HG03095 (cell line): Measurements from ENCODE around the gene LRRN2.
"Not testable (repeated sequence)": the region's sequence is repeated elsewhere in the genome, so short reads cannot be mapped to it uniquely, and the experiment has no call there.

Experiments
- ATAC-seq: cut with Tn5 transposase; IDR thresholded peaks from one replicate; pipeline ENCODE4 v1.9.1; 2021; ENCODE audit warnings: moderate library complexity; ENCODE audit not compliant: unreplicated experiment

The LRRN2 gene

DNA sequence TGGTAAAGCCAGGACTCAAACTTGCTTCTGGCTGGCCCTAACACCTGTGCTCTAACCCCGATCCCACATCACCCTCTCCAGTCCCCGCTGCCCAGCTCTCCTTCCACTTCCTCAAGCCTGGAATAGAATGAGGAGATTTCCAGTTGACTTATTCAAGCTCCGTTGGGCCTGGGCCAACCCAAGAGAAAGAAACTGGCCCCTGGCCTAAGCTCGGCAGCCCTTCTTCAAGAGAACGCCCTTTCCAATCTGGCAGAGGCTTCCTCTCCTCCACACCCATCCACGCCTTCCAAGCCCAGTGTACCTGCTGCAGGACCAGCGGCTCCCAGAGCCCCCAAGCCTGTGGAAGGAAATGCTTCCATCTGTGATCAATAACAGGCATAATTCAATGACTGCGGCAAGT lies 51.9 kb downstream of the LRRN2 start:
- no peak for ATAC-seq

DNA sequence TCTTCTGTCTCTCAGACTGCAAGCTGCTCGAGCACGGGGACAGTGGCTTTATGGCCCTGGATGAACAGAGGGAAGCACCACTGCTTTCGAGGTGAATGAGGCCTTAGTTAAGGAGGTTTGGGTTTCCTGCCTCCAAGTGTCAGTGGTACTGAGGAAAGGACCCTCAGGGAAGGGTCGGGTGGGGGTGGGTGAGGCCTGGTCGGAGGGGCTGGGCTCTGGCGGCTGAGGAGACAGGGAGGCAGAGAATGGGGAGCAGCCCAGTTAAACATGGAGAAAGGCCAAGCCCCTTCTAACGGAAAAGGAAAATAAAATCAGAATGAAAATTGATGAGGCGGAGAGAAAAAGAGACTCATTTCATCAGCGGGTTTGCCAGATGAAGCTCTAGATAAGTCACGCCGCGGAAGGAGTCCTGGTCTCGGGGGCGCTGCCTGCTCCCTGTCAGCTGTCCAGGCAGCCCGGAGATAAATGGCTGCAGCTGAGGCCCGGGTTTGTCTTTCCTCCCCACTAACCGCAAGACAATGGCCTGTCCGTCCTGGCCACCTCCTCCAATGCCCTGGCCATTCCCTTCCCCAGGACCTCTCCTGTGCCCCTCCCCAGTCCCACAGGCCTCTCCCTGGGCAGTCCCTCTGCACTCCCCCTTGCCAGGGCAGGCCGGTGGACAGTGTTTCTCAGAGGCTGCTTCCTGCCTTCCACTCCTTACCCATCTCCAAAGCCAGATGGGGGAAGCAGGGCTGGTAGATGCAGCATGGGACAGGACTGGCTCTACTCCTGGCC lies 55.2 kb downstream of the LRRN2 start:
- ATAC-seq, result no peak

DNA sequence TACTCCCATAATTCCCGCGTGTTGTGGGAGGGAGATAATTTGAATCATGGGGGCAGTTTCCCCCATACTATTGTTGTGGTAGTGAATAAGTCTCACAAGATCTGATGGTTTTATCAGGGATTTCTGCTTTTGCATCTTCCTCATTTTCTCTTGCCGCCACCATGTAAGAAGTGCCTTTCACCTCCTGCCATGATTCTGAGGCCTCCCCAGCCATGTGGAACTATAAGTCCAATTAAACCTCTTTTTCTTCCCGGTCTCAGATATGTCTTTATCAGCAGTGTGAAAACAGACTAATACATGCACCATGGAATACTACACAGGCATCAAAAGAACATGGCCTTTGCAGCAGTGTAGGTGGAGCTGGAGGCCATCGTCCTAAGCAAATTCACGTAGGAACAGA lies 56.1 kb downstream of the LRRN2 start:
- ATAC-seq, result not testable (repeated sequence)

DNA sequence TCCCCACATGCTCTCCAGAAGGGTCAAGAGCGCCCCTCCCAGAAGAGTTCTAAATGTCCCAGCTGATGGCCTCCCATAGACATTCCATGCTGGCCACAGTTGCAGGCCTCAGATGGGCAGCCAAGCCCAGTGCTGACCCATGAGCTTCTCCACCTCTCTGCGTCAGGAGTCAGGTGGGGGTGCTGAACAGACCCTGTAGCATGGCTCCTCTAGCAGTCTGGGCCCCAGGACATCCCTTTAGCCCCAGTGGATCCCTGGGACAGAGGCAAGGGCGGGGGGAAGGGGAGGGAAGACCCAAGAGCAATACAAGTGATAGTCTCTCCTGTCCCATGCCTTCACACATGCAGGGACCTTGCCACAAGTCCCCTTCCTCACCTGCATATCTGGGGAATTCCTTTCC lies 56.7 kb downstream of the LRRN2 start:
- no peak for ATAC-seq

DNA sequence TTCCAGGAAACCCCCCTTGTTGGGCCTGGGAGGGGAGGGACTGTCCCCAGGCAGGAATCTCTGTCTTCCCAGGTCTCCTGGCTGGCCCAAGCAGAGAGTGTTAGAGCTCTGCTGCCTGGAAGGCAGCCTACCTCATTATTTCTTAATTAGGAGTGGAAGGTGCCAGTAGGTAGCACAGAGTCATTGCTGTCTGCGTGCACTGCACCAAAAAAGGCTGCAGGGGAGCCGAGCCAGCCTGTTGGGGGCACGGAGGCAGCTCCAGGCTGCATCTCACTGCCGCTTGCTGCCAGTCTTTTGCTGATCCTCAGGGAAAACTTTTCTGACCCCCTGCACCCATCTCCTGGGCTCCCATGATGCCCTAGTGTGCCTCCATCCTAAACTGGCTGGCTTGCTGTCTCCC lies 58.1 kb downstream of the LRRN2 start:
- no peak for ATAC-seq

DNA sequence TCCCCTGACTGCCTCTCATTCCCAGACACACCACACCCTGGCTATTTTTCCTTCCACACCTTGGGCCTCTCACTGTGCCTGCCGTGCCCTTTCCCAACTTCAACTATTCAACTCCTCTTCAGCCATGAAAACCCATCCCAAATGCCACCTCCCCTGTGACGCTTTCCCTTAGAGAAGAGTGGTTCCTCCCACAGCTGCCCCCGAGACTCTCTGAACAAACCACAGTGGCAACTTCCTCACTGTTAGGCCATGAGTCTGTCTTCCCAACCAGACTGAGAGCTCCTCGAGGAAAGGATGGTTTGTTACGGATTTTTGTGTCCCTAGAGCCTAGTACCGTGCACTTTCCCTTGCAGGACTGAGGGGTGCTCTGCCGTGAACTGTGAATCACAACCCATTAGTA lies 59.2 kb downstream of the LRRN2 start:
- ATAC-seq, result no peak

DNA sequence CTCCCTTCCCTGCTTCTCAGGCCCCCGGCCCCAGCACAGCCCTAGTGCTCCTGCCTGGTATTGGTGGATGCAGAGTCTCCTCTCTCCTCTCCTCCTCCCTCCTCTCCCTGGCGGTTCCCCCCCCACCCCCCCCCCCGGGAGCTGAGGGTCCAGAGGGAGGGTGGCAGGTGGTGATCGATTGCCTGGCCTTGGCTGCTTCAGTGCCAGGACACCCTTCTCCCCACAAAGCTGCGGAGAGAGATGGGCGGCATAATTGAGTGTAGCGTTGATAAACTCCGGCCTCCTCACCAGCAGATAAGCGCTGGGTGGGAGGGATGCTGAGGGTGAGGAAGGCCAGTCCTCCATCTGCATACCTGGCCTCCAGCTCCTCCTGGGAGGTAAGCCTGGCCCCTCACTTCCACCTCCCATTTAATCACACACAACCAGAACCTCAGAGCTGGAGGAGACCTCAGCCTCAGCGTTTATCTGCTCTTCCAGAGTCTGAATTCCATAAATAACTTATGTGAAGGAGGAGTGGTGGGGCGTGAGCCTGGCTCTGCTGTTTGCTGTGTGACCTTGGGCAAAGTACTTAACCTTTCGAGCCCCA lies 60.8 kb downstream of the LRRN2 start:
- no peak for ATAC-seq

DNA sequence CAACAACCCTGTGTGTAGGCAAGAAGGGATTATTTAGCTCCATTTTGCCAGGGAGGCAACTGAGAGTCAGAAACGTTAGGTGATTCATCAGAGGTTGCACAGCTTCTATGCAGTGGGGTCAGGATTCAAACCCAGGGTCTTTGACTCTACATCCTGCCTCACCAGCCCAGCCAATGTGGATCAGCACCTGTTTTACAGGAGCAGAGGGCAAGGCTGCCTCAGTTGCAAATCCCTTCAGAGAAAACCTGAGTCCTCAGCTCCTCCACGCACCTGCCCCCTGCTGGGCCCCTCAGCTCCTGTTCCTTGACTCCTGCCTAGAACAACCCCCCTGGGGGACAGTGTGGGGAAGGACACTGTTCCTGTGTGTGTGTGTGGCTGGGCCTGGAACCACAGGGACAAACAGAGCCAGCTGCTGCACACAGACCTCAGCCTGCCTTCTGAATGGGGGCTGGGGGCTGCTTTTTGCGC lies 61.6 kb downstream of the LRRN2 start:
- ATAC-seq, result no peak

DNA sequence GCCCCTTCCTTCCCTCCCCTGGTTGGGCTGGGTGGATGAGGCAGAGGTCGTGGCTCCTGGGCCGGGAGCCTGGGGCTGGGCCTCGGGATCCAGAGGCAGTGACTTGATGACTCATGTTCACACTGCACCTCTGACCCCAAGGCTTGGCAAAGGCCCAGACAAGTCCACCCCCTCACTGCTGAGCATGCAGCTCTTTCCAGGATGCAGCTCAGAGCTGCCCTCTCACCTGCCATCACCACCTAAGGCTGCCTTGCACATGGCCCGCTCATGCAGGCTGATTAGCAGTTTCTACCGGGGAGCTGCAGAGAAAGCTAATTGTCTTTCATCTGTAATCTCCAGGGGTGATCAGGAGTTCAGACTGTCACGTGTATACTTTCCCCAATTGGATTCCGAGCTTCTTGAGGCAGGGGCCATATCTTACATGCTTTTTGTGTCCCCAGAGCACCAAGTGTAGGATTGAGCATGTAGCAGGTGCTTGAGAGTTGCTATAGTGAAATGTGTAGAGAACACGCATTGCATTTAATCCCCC lies 62.1 kb downstream of the LRRN2 start:
- no peak for ATAC-seq

DNA sequence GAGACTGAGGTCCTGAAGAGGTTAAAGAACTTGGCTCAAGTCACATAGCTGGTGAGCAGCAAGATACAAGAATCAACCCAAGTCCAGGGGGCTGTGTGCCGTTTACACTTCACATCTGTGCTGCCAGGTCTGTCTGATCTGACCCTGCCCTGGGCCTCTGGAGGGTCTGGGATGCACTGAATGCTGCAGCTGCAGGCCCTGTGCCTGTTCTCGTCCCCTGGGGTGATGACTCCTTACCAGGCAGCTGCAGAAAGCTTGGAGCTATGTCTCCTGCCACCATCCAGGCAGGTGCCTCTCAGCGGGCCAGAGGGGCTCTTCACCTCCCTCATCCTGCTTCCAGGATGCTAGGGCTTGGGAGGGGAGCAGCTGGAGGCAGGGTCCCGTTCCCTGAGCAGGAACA lies 63.5 kb downstream of the LRRN2 start:
- ATAC-seq, result no peak

DNA sequence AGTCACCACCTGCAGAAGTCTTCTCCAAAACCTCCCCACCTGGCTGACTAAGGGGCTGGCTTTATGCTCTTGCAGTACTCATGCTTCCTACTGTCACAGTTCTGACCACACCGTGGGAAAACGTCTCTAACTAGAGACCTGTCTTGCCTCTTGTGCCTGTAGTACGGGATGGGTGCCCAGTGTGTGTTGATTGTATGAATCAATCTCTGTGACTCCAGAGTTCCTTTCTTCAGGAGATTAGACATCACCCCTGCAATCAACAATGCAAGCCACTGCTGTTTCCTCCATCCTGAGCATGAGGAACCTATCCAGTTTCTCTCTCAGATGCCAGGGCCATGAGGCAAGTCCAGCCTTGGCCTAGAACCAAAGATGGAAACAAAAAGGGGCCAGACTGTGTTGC lies 64.1 kb downstream of the LRRN2 start:
- ATAC-seq, result no peak

DNA sequence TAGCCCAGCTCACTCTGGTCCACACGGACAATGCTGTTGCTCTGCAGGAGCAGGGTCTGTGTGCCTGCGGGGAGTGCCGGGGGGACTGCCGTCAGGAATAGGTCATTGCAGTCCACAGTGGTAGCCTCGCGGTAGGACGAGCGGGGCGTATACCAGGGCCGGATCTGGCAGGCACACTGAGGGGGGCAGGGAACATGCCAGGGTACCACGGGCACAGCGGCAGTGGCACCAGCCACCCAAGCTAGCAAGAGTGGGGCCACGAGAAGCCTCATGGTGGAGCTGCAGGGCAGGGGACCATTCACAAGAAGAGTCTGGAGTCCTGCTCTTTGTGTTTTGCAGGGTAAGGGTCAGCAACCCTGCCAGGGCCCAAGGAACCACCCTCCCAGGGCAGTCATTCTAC lies 65.8 kb downstream of the LRRN2 start:
- ATAC-seq, result no peak

DNA sequence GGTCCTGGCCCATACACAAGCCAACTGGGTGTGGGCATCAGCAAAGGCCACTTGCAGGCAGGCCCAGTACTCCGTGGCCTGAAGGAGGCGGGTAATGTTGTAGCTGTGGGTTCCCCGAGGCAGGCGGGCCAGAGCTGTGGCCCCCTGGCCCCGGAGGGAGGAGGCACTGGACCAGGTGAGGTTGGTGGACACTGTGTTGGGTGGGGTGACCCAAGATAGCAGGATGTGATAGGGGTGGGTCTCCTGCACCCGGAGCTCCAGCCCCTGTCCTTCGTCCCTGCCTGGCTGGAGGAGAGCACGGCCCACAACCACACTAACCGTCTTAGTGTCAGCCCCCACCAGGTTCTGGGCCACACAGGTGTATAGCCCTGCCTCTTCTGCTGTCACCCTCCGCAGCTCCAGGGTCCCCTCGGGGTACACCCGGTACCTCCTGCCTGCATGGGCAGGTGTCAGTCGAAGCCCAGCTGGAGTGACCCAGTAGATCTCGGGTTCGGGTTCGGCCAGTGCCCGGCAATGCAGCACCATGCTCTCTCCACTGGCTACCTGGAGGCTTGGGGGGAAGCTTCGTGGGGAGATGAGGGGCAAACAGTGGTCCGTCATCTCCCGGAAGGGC lies 67.3 kb downstream of the LRRN2 start:
- ATAC-seq, result no peak

DNA sequence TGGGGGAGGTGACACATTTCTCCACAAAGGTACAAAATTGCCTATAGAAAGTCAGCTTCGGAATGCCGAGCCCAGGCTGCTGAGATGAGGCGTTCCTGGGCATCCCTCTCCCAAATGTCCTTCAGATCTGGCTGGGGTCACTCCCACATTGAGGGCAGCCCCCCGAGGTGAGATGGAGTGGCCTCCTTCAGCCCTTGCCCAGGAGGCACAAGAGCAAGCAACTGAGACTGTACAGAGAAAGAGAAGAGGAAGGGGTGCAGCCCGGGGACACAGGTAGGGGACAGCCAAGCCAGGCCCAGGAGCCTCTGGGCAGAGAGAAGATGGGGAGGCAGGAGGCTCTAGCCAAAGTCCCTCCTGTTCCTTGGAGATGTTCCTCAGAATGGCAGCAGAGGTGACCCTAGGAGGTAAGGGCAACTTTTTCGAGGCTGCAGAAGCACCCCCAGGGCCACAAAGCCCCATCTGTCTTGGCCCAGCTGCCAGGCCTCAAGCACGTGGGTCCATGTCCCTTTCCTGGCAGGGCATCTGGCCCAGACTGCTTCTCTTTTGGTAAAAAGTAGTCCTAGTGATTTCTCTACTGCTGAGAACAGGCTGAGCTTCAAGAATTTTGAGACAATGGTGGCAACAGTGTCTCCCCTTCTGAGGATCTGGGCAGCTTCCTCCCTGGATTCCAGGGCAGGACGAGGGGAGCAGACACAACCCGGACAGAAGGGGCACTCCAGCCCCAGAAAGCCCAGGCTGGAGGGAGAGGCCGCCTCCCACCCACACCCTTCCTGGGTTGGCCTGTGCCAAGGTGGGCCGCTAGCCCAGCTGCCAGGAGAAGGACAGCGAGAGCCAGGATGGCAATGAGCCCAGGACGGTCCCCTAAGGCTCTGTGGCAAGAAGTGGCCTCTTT lies 68.0 kb downstream of the LRRN2 start:
- ATAC-seq, result no peak

DNA sequence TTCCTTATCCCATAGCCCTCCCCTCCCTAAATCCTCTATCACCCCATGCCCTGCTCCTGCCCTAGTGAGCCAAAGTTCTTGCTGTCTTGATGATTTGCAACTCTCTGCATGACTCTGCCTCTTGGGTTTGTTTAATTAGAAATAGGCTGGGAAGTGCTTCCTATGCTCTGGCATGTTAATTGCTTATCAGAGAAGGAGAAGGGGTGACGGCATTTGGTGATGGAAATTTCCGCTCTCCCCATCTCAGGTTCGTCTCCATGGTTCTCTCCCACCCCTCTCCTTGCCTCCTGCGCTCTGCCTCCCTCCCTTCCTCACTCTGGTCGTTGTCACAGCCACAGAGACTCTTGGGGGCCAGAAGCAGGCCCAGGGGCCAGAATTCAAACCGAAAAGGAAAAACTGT lies 68.9 kb downstream of the LRRN2 start:
- ATAC-seq, result no peak

DNA sequence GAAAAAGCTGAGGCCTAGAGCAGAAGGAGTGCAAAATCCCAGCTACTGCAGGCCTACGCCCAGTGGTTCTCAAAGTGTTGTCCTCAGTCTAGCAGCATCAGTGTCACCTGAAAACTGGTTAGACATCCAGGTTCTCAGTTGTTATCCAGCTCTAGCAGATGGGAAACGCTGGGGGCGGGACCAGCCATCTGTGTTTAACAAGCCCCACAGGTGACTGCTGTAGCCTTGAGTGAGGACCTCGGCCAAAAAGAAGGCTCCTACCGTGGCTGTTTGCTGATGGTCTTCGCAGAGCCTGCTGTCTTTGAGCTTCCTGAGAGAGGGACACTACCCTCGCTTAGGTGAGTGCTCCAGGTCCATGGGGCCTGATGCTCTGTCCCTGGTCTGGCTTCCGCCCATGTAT lies 69.7 kb downstream of the LRRN2 start:
- no peak for ATAC-seq

DNA sequence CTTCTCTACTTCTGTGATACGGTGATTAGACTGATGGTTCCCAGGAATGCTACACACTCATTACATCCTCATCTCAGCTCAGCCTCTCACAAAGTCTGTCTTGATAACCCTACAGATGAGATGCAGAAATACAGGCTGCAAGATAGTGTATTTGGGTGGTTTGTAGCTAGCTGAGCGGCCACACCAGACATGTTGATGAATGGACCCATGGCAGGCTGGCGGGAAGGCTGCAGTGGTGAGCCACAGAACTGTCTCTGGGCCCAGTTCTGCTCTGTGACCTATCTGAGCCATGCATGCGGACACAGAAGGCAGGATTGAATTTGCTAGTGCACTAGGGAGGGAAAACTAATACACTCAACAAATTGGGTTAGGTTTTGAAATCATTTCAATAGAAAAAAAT lies 71.9 kb downstream of the LRRN2 start:
- no peak for ATAC-seq

DNA sequence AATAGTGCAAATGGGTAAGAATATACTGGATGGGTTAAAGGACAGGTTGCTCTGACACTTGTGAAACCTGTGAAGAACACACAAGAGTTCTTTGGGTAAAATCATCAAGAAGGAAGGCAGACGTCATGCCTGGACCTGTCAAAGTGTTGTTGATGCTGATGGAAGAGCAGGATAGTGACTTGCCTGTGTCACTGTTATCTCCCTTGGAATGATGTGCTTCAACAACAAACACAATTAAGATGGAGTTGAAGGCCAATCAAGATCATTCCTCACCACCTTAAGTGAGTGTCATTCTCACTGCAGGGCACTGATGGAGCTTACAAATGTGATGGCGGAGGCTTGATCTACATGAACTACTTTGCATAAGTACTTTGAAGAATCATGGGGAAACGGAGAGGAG lies 73.2 kb downstream of the LRRN2 start:
- ATAC-seq, result no peak

DNA sequence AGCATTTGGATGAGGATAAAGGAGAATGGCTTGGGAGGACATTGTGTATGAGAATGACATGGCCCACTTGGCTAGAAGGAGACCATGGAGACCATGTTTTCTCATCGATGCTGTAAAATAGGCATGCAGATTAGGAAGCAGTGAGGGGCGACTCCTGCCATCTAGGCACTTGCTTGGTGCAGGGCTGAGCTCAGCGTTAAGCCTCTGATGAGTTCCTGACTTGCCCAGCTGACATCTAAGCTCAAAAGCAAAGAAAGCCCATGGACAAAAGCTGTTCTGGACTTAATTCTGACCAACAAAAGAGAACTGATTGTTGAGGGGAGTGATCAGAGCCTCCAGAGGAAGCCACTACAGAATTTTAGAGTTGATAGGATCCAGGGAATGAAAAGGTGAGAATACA lies 74.5 kb downstream of the LRRN2 start:
- no peak for ATAC-seq

DNA sequence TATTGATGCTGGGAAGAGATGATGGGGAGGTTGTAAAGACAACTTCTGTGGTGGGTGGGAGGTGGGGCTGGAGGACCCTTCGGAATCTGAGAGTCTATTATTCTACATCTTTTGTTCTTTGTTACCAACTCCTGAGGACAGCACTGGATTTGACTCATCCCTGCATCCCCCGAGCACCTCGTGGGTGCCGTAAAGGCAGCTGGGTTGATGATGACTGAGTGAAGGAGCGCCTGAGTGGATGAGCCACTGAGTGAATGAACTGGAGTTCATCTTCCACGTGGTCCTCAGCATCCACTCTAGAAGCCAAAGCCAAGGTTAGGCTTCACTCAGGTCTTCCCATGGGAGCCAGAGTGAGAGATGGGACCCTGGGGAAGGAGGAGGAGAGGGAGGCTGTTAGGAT lies 77.6 kb downstream of the LRRN2 start:
- ATAC-seq, result no peak

DNA sequence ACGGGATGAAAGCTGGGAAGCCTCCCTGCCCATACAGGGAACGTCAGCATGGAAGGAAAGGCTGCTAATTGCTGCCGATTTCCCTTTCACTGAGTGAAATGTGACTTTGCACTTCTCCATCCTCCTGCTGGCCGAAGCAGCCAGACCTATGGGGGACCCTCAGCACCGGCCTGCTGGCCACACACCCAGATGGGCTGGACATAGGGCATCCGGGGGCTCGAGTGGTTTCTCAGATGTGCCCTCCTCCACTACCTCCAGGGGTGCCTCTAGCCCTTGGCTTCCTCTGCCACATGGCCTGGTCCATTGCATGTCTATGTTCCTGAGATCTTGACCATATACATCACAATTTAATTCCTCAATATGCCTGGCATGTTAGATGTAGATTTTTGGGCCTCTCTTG lies 79.7 kb downstream of the LRRN2 start:
- ATAC-seq, result no peak
